GM21515 (cell line): Measurements from ENCODE around the gene CDH26.

Experiments used
- ATAC-seq: cut with Tn5 transposase; IDR thresholded peaks from one replicate; pipeline ENCODE4 v1.9.1; 2021; ENCODE audit not compliant: unreplicated experiment

CDH26 gene

GRCh38 chr20:59977086-59977485 lies 18.9 kb downstream of the CDH26 start:
- no peak for ATAC-seq

DNA sequence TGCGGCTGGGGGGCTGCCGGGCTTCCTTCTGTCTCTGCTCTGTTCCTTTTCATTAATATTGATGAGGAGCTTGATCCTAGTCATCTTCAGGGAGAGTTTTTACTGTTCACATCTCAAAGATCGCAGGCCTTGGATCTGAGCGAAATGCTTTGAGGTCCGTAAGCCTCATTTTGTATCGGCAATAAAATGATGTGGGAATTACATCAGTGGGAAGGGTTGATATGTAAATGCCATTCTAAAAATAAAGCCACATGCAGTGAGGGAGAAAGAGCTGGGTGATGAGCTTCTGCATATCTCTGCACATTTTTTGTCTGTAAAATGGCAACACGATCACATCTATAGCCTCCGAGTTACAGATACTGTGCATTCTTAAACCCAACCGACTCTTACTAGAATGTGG lies 24.9 kb downstream of the CDH26 start:
- ATAC-seq, result no peak

DNA sequence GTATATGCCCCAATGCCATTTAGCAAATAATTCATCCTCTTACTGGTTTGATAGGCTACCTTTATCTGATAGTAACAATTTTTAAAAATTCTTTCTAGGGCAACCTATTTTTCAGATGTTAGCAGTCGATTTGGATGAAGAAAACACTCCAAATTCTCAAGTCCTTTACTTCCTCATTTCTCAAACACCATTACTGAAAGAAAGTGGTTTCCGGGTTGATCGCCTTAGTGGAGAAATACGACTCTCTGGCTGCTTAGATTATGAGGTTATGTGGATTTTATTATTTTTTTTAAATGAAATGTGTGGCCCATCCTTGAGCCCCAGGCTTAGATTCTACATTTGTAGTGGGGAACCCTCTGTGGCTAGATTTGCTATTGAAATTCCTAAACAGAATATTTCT lies 26.3 kb downstream of the CDH26 start:
- ATAC-seq, result no peak

DNA sequence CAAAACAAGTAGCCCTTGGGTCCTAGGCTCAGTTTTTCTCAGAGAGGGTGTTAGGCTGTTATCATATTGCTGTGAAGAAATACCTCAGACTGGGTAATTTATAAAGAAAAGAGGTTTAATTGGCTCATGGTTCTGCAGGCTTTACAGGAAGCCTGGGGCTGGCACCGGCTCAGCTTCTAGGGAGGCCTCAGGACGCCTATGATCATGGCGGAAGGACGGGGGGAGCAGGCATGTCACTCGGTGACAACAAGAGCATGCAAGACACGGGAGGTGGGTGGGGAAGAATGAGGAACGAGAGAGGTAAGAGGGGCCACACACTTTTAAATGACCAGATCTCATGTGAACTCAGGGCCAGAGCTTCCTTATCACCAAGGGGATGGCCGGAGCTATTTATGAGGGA lies 26.9 kb downstream of the CDH26 start:
- ATAC-seq, result no peak

DNA sequence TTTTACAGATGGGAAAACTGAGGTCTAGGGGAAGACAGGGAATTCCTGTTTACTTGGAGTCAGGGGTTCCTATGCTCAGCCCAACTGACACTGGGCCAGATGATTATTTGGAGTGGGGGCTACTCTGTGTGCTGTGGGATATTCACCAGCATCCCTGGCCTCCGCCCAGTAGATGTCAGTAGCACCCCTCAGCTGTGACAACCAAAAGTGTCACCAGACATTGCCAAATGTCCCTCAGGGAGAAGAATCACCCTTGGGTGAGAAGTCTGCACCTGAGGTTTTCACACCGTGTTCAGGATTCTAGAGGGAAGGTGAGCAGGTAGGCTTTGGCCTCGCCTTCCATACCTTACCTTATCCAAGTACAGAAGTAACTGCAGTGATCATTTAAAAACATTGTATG lies 27.6 kb downstream of the CDH26 start:
- ATAC-seq, result no peak

DNA sequence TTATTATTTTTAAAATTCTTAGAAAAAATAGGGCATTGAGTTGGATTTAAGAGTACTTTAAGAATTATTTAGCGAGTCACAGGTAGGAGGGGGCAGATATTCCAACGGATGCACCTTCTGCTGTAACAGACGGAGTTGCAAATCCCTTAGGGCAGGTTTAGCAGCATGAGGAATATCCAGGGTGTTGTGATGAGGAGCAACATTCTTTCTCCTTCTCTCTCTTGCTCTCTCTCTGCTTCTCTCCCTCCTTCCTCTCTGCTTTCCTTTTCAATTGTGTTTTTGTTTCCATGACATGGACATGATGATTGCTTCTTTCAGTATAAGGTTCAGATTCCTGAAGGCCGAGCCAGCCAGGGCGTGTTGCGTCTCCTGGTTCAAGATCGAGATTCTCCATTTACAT lies 28.9 kb downstream of the CDH26 start:
- ATAC-seq, result no peak

GRCh38 chr20:59988141-59988540 lies 29.9 kb downstream of the CDH26 start:
- no peak for ATAC-seq

GRCh38 chr20:59992526-59993084 lies 34.4 kb downstream of the CDH26 start:
- ATAC-seq, result no peak

GRCh38 chr20:59993736-59994430 lies 35.7 kb downstream of the CDH26 start:
- ATAC-seq, result no peak

DNA sequence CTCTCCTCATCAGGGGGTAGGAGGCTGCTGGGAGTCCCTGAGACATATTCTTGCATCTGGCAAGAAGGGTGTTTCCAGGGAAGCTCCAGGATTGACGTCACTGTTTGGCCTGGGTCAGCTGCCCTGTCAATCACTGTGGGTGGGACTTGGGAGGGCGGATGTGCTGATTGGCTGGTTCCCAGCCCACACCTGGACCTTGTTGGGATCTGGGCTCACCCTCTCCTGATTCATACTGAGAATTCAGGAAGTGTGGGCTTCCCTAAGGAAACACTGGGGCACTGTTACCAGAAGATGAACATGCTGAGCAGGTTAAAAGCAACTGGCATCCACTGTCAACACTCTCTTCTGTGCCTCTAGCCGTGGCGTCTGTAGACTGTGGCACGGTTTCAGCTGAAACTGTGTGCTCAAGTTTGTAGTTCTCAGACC lies 36.5 kb downstream of the CDH26 start:
- ATAC-seq, result no peak

- ATAC-seq, result no peak
Observed at GRCh38 chr20:59996108-59996507, 37.9 kb downstream of the CDH26 start.

DNA sequence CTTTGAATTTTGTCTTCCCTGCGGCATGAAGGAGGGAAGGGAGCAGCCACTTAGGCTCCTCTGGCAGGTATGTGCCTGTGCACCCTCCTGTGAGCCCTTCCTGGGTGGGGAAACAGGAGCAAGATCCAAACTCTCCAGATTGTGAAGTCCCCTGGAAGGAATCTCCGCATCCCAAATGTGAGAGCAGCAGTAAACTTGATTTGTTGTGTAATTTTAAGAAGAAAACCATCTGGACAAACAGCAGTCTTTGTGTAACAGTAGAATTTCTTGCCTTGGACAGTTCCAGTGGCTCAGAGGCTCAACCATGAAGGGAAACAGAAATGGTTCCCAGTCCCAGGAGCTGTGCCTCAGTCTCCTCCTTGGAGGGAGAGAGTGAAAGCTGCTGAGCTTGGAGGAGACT lies 39.7 kb downstream of the CDH26 start:
- no peak for ATAC-seq

DNA sequence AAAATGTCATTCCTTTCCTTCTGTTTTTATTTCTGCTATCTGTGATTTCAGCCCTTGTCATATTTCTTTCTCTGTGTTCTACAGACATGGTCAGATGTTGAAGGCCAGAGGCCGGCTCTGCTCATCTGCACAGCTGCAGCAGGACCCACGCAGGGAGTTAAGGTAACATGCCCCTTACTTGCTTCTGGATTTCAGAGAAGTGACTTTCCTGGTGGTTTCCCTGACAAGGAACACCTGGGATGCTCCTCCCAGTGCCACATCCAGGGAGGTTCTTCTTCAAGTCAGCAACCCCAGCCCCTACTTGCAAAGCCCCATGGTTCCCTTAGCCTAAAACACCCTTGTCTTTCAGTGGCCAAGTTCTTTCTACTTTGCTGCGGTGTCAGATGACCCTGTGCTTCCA lies 41.3 kb downstream of the CDH26 start:
- ATAC-seq, result no peak

GRCh38 chr20:60000271-60001042 lies 42.2 kb downstream of the CDH26 start:
- no peak for ATAC-seq

DNA sequence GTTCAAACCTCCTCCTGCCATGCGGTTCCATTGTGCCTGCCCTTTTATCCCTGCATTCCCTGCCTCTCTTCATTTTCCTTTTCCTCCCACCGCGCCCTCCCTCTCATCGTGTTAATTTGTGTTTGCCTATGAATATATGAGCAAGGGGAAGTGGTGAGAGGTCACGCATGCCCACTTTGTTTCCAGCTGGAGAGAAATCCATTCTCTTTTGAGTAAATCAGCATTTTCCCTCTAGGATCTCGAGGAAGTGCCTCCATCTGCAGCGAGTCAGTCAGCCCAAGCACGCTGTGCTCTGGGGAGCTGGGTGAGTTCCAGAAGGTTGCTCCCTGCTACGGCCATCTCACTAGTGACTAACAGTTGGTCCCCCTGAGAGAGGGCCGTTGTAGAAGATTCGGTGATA lies 42.9 kb downstream of the CDH26 start:
- no peak for ATAC-seq

DNA sequence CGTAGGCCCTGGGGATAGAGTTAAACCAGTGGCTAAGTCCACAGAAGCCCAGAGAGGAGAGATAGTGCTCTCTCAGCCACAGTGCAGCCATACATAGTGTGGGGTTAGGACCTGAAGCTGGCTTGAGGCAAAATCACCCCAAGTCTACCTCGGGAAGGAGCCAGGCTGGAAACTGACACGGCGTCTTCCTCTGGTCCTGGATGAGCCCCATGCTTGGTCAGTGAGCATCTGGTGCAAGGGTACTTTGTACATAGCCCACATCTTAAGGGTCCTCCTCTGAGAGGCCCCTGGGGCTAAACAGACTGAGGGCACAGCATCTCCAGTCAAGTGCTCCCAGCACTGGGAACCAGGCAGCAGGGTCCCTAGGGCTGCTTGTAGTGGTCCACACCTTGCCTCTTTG lies 45.6 kb downstream of the CDH26 start:
- ATAC-seq, result no peak

- no peak for ATAC-seq
Observed at GRCh38 chr20:60006261-60006660, 48.0 kb downstream of the CDH26 start.

- no peak for ATAC-seq
Observed at GRCh38 chr20:60007464-60007863, 49.2 kb downstream of the CDH26 start.

DNA sequence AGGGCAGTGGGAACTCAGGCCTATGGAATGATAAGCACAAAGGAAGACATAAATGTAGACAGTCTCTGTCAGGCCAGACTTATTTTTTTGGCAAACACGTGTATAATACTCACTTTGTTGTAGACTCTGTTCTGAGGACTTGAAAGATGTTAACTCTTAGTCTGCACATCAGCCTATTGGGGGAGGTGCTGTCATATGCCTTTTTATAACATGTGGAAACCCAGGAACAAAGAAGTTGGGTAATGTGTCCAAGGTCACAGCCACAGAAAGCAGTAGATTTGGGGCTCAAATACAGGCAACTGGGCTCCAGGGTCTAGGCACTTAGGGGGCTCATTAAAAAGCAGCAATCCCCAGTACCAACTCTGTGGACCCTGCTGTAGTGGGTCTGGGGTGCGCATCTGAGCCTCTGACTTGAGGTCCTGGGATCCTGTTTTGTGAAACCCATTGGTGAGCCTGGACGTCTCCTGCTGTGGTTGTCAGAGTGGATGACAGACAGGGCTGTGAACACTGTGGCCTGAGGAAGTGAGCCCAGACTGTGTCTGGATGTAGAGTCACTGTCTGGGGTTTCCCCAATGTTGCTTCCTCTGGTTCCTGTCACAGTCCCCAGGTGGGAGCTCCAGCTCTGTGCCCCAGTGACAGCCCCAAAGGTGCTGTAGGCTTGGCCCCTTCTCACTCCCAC lies 50.0 kb downstream of the CDH26 start:
- ATAC-seq, result no peak

- no peak for ATAC-seq
Observed at GRCh38 chr20:60009318-60009717, 51.1 kb downstream of the CDH26 start.

DNA sequence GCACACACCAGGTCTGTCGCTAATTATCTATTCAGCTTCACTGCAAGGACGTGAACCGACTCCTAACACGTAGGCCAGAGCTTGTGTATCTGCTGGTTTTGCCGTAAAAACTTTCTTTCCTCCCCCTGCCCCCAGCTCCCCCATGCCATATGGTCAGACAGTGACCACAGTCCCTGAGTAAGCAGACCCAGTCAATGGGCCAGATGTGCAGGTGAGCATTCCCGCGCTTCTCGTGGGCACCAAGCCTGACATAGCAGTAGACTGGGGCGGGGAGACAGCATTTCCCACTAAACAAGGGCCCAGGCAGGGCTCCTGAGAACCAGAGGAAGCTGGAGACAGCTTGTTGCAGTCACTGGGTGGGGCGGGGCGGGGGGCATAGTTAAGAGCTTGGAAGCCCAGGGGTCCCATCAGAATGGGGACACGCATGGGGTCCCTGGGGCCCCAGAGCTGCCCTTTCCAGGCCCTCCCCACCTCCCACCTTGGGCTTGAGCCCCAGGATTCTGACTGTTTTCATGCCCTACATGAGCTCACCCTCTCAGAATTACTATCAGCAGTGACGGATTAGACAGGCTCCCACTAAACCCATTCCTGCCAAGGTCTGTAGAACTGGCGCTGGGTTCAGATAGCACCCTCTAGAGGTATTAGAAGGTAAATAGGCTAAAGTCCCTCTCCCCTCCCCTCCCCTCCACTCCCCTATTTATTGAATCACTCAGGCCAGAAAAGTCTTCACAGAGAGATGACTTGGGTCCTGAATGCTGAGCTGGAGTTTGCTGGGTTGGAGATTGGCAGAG lies 51.8 kb downstream of the CDH26 start:
- no peak for ATAC-seq
